ENCODE results near the gene CD22. TPM values are rescaled to one million over a fixed set of nuclear protein-coding genes. Genes with fewer than 3 reads are reported as not detected.

CD22 gene
- total RNA-seq, 1 experiment from 2014 or later = not detected

DNA sequence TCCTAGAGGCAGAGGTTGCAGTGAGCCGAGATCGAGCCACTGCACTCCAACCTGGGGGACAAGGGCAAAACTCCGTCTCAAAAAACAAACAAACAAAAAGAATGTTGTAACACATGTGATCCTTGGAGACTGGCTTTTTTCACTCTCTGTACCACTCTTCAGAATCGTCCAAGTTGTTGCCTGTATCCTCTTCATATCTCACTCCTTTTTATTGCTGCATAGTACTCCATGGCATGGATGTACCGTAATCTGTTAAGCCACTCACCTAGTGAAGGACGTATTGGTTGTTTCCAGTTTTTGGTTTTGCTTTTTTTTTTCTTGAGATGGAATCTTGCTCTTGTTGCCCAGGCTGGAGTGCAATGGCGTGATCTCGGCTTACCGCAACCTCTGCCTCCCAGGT lies 7.0 kb upstream of the CD22 start:
- no peak overlapping the region for H3T11ph ChIP-seq (ENCODE audit: low read length)

More for the DNA sequence above, 7.0 kb upstream of the CD22 start:
- H3K4me3 Mint-ChIP-seq = no peak overlapping the region
- H3K4me1 Mint-ChIP-seq = no peaks in the 10 kb centered on the region
- H2AK5ac ChIP-seq (ENCODE audit: insufficient read length, low read length) = no peak overlapping the region
- DNase-seq = no peak
- no peak overlapping the region for H2BK120ac ChIP-seq (ENCODE audit: low read depth, low read length, poor library complexity, severe bottlenecking)
- TF ChIP-seq, protein P1, sequence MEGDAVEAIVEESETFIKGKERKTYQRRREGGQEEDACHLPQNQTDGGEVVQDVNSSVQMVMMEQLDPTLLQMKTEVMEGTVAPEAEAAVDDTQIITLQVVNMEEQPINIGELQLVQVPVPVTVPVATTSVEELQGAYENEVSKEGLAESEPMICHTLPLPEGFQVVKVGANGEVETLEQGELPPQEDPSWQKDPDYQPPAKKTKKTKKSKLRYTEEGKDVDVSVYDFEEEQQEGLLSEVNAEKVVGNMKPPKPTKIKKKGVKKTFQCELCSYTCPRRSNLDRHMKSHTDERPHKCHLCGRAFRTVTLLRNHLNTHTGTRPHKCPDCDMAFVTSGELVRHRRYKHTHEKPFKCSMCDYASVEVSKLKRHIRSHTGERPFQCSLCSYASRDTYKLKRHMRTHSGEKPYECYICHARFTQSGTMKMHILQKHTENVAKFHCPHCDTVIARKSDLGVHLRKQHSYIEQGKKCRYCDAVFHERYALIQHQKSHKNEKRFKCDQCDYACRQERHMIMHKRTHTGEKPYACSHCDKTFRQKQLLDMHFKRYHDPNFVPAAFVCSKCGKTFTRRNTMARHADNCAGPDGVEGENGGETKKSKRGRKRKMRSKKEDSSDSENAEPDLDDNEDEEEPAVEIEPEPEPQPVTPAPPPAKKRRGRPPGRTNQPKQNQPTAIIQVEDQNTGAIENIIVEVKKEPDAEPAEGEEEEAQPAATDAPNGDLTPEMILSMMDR (conservative IDR thresholded peaks at IDR 0.05) = no peak
- no CpG with 5 or more reads among the region's 9 CpGs for WGBS (ENCODE audit: extremely low coverage, insufficient read length, low lambda C conversion rate)
- no peak overlapping the region for H2BK12ac ChIP-seq (ENCODE audit: insufficient read length, low read depth, low read length)
- H3K79me2 ChIP-seq (ENCODE audit: insufficient read depth, low read length) = no peaks in the 10 kb centered on the region
- H3K4me2 ChIP-seq (ENCODE audit: insufficient read depth, insufficient read length, low read length) = no peak overlapping the region
- H3K14ac ChIP-seq (ENCODE audit: insufficient read depth, low read length) = no peak overlapping the region
- H3K4ac ChIP-seq (ENCODE audit: low read depth, low read length) = no peak overlapping the region
- peaks cover 3% of the 10 kb centered on the region for H3K27me3 Mint-ChIP-seq (ENCODE audit: low read depth)
- H2AFZ ChIP-seq (ENCODE audit: low read length) = no peak overlapping the region
- no peak overlapping the region for H4K91ac ChIP-seq (ENCODE audit: insufficient read length, low read depth, low read length)
- H3K27ac Mint-ChIP-seq = no peak overlapping the region
- no peak overlapping the region for H3K27ac ChIP-seq (ENCODE audit: insufficient read length, low read depth, low read length)
- peaks cover 4 to 11% of the 10 kb centered on the region in 2 experiments; a peak in 3 of 5 replicates for H3K9me3 Mint-ChIP-seq
- no peaks in the 10 kb centered on the region for H3K9me3 ChIP-seq (ENCODE audit: control insufficient read depth, low read depth, low read length)
- no peak overlapping the region for H3K9ac ChIP-seq (ENCODE audit: extremely low read depth, insufficient read length, low read length)
- no peaks in the 10 kb centered on the region for H3K79me1 ChIP-seq (ENCODE audit: insufficient read depth, low read depth, low read length, poor library complexity, severe bottlenecking)
- no peak overlapping the region for H3K56ac ChIP-seq (ENCODE audit: insufficient read length, low read depth, low read length)
- H3K18ac ChIP-seq (ENCODE audit: insufficient read length, low read depth, low read length) = no peak overlapping the region
- no peaks in the 10 kb centered on the region for H3K23me2 ChIP-seq (ENCODE audit: insufficient read length, low read depth, low read length, poor library complexity, severe bottlenecking)
- H2BK5ac ChIP-seq (ENCODE audit: insufficient read length, low read length) = no peak overlapping the region
- H4K8ac ChIP-seq (replicated peaks; ENCODE audit: insufficient read length, low read depth, low read length) = no peak overlapping the region
- no peak overlapping the region for H2BK20ac ChIP-seq (ENCODE audit: low read depth, low read length, poor library complexity, severe bottlenecking)
- peaks cover 2 to 4% (median 4%) of the 10 kb centered on the region in 3 experiments; a peak in 1 of 7 replicates for H3K36me3 Mint-ChIP-seq (ENCODE audit: insufficient read depth in 1 of 3, low read depth in 3 of 3)
- H3K4me1 ChIP-seq (ENCODE audit: insufficient read depth, low read length) = no peaks in the 10 kb centered on the region
- H4K5ac ChIP-seq (ENCODE audit: insufficient read length, low read depth, low read length) = no peak overlapping the region
- H4K20me1 ChIP-seq (ENCODE audit: control insufficient read depth, insufficient read depth, insufficient read length) = no peaks in the 10 kb centered on the region
- H3K27me3 ChIP-seq (ENCODE audit: insufficient read depth, low read length) = no peaks in the 10 kb centered on the region
- H3K23ac ChIP-seq (ENCODE audit: insufficient read length, low read depth, low read length) = no peak overlapping the region
- no peak overlapping the region for H2BK15ac ChIP-seq (ENCODE audit: low read depth, low read length)

Measured in H9 (cell line).